Measurements from ENCODE around the gene AXIN2. TPM values are rescaled to one million over a fixed set of nuclear protein-coding genes. Genes with fewer than 3 reads are reported as not detected.
"Not testable (repeated sequence)": the region's sequence is repeated elsewhere in the genome, so short reads cannot be mapped to it uniquely, and the experiment has no call there.

The AXIN2 gene
- total RNA-seq, 1 donor from 2014 or later: 0.27 TPM

DNA sequence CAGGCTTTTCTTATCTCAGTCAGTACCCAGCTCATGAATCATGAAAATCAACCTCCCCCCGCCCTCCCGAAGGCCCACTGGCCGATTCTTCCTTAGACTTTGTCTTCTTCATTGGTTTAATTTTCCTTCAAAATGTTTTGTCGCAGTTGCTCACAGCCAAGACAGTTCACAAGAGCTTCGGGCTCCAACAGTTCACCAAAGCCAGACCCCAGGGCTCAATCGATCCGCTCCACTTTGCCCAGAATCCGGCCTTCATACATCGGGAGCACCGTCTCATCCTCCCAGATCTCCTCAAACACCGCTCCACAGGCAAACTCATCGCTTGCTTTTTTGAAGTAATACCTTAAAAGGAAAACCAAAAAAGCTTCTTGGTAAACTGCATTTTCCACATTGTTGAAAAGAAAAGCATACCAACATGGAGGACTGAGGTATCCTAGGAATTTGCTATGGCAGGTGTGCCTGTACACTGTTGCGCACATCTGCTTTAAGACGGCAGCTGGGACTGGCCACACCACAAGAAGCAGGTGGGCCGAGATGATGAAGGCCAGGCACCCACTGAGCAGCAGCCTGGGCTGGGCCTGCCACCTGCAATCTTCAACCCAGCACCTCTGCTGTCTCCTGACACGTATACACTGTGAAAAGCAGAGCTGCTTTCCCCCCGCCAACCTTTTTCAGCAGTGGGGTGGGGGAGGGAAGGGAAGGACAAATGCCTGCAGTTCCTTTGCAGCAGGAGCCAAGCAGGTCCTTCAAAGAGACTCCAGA, 31.5 kb downstream of the AXIN2 start:
- H3K4me1 Mint-ChIP-seq: no peaks in the 10 kb centered on the region
- no peak for ATAC-seq (ENCODE audit: low read depth)
- H3K4me3 Mint-ChIP-seq: no peak overlapping the region
- no peaks in the 10 kb centered on the region for H3K36me3 Mint-ChIP-seq (ENCODE audit: low read depth)
- TF ChIP-seq, protein P1, sequence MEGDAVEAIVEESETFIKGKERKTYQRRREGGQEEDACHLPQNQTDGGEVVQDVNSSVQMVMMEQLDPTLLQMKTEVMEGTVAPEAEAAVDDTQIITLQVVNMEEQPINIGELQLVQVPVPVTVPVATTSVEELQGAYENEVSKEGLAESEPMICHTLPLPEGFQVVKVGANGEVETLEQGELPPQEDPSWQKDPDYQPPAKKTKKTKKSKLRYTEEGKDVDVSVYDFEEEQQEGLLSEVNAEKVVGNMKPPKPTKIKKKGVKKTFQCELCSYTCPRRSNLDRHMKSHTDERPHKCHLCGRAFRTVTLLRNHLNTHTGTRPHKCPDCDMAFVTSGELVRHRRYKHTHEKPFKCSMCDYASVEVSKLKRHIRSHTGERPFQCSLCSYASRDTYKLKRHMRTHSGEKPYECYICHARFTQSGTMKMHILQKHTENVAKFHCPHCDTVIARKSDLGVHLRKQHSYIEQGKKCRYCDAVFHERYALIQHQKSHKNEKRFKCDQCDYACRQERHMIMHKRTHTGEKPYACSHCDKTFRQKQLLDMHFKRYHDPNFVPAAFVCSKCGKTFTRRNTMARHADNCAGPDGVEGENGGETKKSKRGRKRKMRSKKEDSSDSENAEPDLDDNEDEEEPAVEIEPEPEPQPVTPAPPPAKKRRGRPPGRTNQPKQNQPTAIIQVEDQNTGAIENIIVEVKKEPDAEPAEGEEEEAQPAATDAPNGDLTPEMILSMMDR (IDR thresholded peaks at IDR 0.05): no peak
- no peaks in the 10 kb centered on the region for H3K9me3 Mint-ChIP-seq
- no peak for DNase-seq
- ChIA-PET POLR2A (no interaction called here), CTCF (no interaction called here)
- intact Hi-C loops (cut with micrococcal nuclease): no loop called here
- no peaks in the 10 kb centered on the region for H3K27me3 Mint-ChIP-seq
- no peak overlapping the region for H3K27ac Mint-ChIP-seq

DNA sequence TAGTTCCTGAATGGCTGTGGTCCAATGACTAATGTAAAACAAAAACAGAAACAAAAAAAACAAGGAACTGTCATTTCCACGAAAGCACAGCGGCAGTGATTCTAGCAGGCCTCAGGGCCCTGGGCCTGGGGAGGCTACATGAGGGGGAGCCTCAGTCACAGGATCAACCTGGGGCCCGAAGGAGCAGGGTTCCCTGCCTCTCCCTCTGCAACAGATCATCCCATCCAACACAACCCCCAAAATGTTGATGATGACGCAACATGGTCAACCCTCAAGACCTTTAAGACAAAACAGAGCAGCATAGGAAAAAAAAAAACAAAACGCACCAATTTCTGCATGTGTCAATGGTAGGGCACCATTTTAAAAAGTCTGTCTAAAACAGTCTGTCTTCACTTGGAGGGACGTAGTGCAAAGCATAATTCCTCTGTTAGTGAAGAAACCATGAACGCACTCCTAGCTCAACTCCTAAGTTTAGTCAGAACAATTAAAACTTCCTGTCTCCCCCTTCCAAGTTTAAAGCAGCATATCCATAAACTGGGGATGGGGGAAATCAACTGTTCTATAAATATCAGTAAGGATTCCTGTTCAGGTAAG, 32.3 kb downstream of the AXIN2 start:
- Mint-ChIP-seq H3K9me3 (no peaks in the 10 kb centered on the region), H3K27ac (no peak overlapping the region), H3K4me1 (no peaks in the 10 kb centered on the region), H3K4me3 (no peak overlapping the region), H3K36me3 (ENCODE audit: low read depth) (no peaks in the 10 kb centered on the region), H3K27me3 (no peaks in the 10 kb centered on the region)
- intact Hi-C loops (cut with micrococcal nuclease): no loop called here
- POLR2A ChIA-PET: no interaction called here
- DNase-seq (no peak), ATAC-seq (ENCODE audit: low read depth) (no peak)
- TF ChIP-seq, protein P1 (IDR thresholded peaks at IDR 0.05): no peak
- CTCF ChIA-PET: no interaction called here

GRCh38 chr17:65527857-65528591, 33.4 kb downstream of the AXIN2 start:
- H3K4me1 Mint-ChIP-seq: no peaks in the 10 kb centered on the region
- DNase-seq: no peak
- no peaks in the 10 kb centered on the region for H3K9me3 Mint-ChIP-seq
- no peak overlapping the region for H3K27ac Mint-ChIP-seq
- no peaks in the 10 kb centered on the region for H3K27me3 Mint-ChIP-seq
- TF ChIP-seq, protein P1 (IDR thresholded peaks at IDR 0.05): no peak
- intact Hi-C loops (cut with micrococcal nuclease): no loop called here
- no peak overlapping the region for H3K4me3 Mint-ChIP-seq
- ChIA-PET CTCF (no interaction called here), POLR2A (no interaction called here)
- ATAC-seq (ENCODE audit: low read depth): no peak
- H3K36me3 Mint-ChIP-seq (ENCODE audit: low read depth): no peaks in the 10 kb centered on the region

DNA sequence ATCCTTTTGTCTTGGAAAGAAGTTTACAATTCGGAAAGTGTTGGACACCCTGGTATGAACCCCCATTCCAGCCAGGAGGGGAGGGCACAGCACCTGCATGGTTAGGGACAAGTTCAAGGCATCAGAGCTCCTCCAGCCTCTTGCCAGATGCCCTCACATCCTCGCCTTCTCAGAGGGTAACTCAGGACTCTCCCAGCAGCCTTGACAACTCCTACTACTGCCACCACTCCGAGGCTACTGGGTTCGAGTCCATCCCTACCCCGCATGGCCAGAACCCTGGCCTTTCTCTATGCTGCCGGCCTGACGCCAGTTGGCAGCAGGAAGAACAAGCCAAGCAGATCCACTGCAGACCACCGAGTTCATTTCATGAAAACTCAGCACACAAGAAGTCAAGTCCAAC, 34.1 kb downstream of the AXIN2 start:
- Mint-ChIP-seq H3K4me1 (no peaks in the 10 kb centered on the region), H3K27me3 (no peaks in the 10 kb centered on the region), H3K36me3 (ENCODE audit: low read depth) (no peaks in the 10 kb centered on the region), H3K9me3 (no peaks in the 10 kb centered on the region), H3K4me3 (no peak overlapping the region), H3K27ac (no peak overlapping the region)
- TF ChIP-seq, protein P1 (IDR thresholded peaks at IDR 0.05): no peak
- CTCF ChIA-PET: no interaction called here
- DNase-seq (no peak), ATAC-seq (ENCODE audit: low read depth) (no peak)
- POLR2A ChIA-PET: no interaction called here
- intact Hi-C loops (cut with micrococcal nuclease): no loop called here

DNA sequence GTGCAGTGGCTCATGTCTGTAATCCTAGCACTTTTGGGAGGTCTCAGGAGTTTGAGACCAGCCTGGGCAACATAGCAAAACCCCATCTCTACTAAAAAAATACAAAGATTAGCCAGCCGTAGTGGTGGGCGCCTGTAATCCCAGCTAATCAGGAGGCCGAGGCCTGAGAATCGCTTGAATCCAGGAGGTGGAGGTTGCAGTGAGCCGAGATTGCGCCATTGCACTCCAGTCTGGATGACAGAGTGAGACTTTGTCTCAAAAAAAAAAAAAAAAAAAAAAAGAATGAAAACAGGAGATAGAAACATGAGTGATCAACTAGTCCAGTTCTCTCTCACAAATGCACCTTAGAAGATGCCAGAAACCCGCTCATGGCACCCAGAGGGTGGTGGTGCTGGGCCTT, 34.6 kb downstream of the AXIN2 start:
- ATAC-seq (ENCODE audit: low read depth); H3K27ac Mint-ChIP-seq; H3K27me3 Mint-ChIP-seq; H3K4me1 Mint-ChIP-seq; H3K4me3 Mint-ChIP-seq; H3K9me3 Mint-ChIP-seq; intact Hi-C loops (cut with micrococcal nuclease); H3K36me3 Mint-ChIP-seq (ENCODE audit: low read depth); POLR2A ChIA-PET; CTCF ChIA-PET; DNase-seq: not testable (repeated sequence)
